Measurements from ENCODE around the gene CYP19A1. TPM values are rescaled to one million over a fixed set of nuclear protein-coding genes. Genes with fewer than 3 reads are reported as not detected.

Gene CYP19A1
- total RNA-seq, 1 donor from 2014 or later: not detected

GRCh38 chr15:51368307-51368706, 29.9 kb upstream of the CYP19A1 start:
- no peak overlapping the region for H3K27ac Mint-ChIP-seq

DNA sequence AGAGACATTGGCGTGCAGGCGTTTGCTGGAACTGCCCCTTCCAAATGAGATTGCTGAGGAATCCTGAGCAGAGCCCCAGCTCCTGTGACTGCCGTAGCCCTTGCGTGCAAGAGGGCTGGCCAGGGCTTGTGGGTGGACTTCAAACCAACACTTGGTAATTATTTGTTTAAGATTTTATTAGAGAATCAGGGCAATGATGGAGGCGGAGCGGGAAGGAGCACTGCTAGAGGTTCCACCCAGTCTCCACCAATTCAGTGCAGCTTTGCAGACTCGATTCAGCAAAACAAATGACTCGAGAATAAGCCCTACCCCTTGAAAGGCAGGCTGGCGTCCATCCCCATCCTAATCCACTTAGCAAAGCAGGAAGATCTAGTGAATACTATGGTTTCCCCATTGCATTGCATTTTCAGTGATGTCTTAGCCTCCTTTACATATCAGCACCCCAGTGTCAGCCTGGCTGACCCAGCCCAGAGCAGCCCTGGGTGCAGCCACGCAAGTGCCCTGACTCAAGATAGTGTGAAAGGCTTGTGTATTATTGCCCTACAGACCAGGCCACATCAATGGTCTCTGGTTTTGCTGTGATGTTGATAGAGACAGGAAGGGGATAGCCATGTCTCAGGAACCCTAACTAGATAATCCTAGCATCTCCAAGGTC, 29.1 kb upstream of the CYP19A1 start:
- TF ChIP-seq EZH2phosphoT487 (IDR thresholded peaks at IDR 0.05): no peak
- no peak for TF ChIP-seq CTCF (IDR thresholded peaks at IDR 0.05)

More at GRCh38 chr15:51368307-51368706, 29.9 kb upstream of the CYP19A1 start:
- Mint-ChIP-seq H3K9me3 (no peaks in the 10 kb centered on the region), H3K27me3 (ENCODE audit: insufficient read depth, low read depth) (no peaks in the 10 kb centered on the region), H3K4me1 (peaks cover 4% of the 10 kb centered on the region), H3K4me3 (no peak overlapping the region), H3K36me3 (no peaks in the 10 kb centered on the region)
- Histone ChIP-seq H3K4me3 (no peak overlapping the region), H3K9ac (no peak overlapping the region), H3F3A (ENCODE audit: low read depth) (peaks cover 10% of the 10 kb centered on the region), H3K27ac (no peak overlapping the region), H3K4me2 (peak overlapping the region; percentile 37), H3K27me3 (no peaks in the 10 kb centered on the region), H3K4me1 (peaks cover 28% of the 10 kb centered on the region), H4K20me1 (ENCODE audit: low read depth) (no peaks in the 10 kb centered on the region), H3K9me3 (ENCODE audit: low read depth) (no peaks in the 10 kb centered on the region), H3K79me2 (ENCODE audit: low read depth) (no peaks in the 10 kb centered on the region), H2AFZ (replicated peaks) (no peak overlapping the region), H3K36me3 (no peaks in the 10 kb centered on the region)
- TF ChIP-seq CTCF (IDR thresholded peaks at IDR 0.05) (no peak), EZH2phosphoT487 (IDR thresholded peaks at IDR 0.05) (no peak), EZH2 (IDR thresholded peaks at IDR 0.05) (no peak)
- no peak for DNase-seq (ENCODE audit: low spot score)

DNA sequence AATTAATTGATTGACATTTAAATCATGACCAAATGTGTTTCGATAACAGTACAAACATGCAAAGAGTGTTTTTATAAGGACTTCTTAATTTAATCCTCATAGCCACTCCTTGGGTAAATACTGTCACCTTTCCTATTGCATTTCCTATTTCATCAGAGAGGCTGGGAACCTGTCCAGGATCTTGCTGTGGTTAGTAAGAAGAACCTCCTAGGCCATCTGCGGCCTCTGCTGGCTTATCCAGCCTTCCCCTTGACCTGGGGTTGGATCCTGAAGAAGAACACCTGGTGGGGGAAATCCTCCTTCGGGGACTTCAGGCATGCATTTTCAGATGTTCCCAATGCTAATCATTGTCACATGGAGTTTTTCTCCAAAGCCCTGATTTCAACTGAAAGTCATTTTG, 28.5 kb upstream of the CYP19A1 start:
- Histone ChIP-seq H3F3A (ENCODE audit: low read depth) (peaks cover 10% of the 10 kb centered on the region), H3K4me1 (peaks cover 28% of the 10 kb centered on the region), H4K20me1 (ENCODE audit: low read depth) (no peaks in the 10 kb centered on the region), H3K9me3 (ENCODE audit: low read depth) (no peaks in the 10 kb centered on the region), H3K36me3 (no peaks in the 10 kb centered on the region), H2AFZ (replicated peaks) (no peak overlapping the region), H3K79me2 (ENCODE audit: low read depth) (no peaks in the 10 kb centered on the region), H3K4me3 (no peak overlapping the region), H3K4me2 (peak overlapping the region; percentile 37), H3K27me3 (no peaks in the 10 kb centered on the region), H3K9ac (no peak overlapping the region), H3K27ac (no peak overlapping the region)
- Mint-ChIP-seq H3K4me1 (peaks cover 4% of the 10 kb centered on the region), H3K4me3 (no peak overlapping the region), H3K36me3 (no peaks in the 10 kb centered on the region), H3K27me3 (ENCODE audit: insufficient read depth, low read depth) (no peaks in the 10 kb centered on the region), H3K27ac (no peak overlapping the region), H3K9me3 (no peaks in the 10 kb centered on the region)
- TF ChIP-seq CTCF (IDR thresholded peaks at IDR 0.05) (no peak), EZH2phosphoT487 (IDR thresholded peaks at IDR 0.05) (no peak), EZH2 (IDR thresholded peaks at IDR 0.05) (no peak)
- no peak for DNase-seq (ENCODE audit: low spot score)

More for the DNA sequence above, 29.1 kb upstream of the CYP19A1 start:
- H4K20me1 ChIP-seq (ENCODE audit: low read depth): no peaks in the 10 kb centered on the region
- H3K9ac ChIP-seq: no peak overlapping the region
- Mint-ChIP-seq H3K36me3 (no peaks in the 10 kb centered on the region), H3K9me3 (no peaks in the 10 kb centered on the region), H3K27ac (no peak overlapping the region), H3K4me3 (no peak overlapping the region), H3K27me3 (ENCODE audit: insufficient read depth, low read depth) (no peaks in the 10 kb centered on the region), H3K4me1 (peaks cover 4% of the 10 kb centered on the region)
- H3K4me3 ChIP-seq: no peak overlapping the region
- H2AFZ ChIP-seq (replicated peaks): no peak overlapping the region
- H3K27ac ChIP-seq: no peak overlapping the region
- no peaks in the 10 kb centered on the region for H3K9me3 ChIP-seq (ENCODE audit: low read depth)
- no peaks in the 10 kb centered on the region for H3K79me2 ChIP-seq (ENCODE audit: low read depth)
- no peaks in the 10 kb centered on the region for H3K27me3 ChIP-seq
- peak overlapping the region; percentile 37 for H3K4me2 ChIP-seq
- H3F3A ChIP-seq (ENCODE audit: low read depth): peaks cover 10% of the 10 kb centered on the region
- no peaks in the 10 kb centered on the region for H3K36me3 ChIP-seq
- H3K4me1 ChIP-seq: peaks cover 28% of the 10 kb centered on the region
- DNase-seq (ENCODE audit: low spot score): peak; percentile 73
